K562 (cell line): ENCODE measurements around the gene PREX1. TPM values are rescaled to one million over a fixed set of nuclear protein-coding genes. Genes with fewer than 3 reads are reported as not detected.

Experiments used
- ATAC-seq: fragments of 200-7000 bp; cut with Tn5 transposase; 3 replicates; pipeline ENCODE4 v1.9.1; 2020; ENCODE audit warnings: moderate library complexity
- BruUV-seq: library from RNA; stranded (reverse); fragments of 400-500 nt; replicated peaks from 2 replicates; lab custom pipeline; 2021; lab: Mats Ljungman, UMichigan
- CTCF ChIA-PET: fragments of 300-600 bp; formaldehyde crosslinking; extraction: SDS; loops from one replicate; lab custom pipeline; 2021; ENCODE audit warnings: low intra/inter-chr PET ratio; lab: Yijun Ruan, JAX
- POLR2A ChIA-PET: fragments of 300-600, 350-650 bp; sonication (Branson Sonifier 250); formaldehyde crosslinking; extraction: SDS; loops from one replicate; lab custom pipeline; 2021; ENCODE audit warnings: antibody characterized with exemption, inconsistent platforms; lab: Yijun Ruan, JAX
- DNase-seq, 4 experiments: peaks; one replicate each; pipeline versions ENCODE4 v3.0.0 to v3.0.0-alpha.2; 2011 to 2018; ENCODE audit warnings: low spot score in 3 of 4, mixed read lengths in 3 of 4; ENCODE audit errors: extremely low read depth in 1 of 4
- FAIRE-seq: peaks from 2 replicates; lab custom pipeline; 2011; peaks lifted over from hg19 to GRCh38; lab: Jason Lieb, UNC
- H2AFZ ChIP-seq: 2 replicates; pipeline ENCODE4 v1.6.0; 2011; ENCODE audit warnings: low read depth, low read length, control low read depth, inconsistent platforms
- H3K27ac ChIP-seq: fragments of 200-600 bp; 3 replicates; pipeline ENCODE4 v1.8.0; 2011; ENCODE audit warnings: low read depth, mild to moderate bottlenecking, control low read depth, inconsistent platforms, low read length, moderate library complexity, mixed read lengths; ENCODE audit errors: extremely low read depth
- H3K27me3 ChIP-seq, 2 experiments: fragments of 300-600 bp in 1 of 2; 2 replicates in 1 of 2; 3 replicates in 1 of 2; pipeline versions ENCODE4 v1.6.0 to v1.8.0; 2011; ENCODE audit warnings: inconsistent platforms in 2 of 2, low read length in 2 of 2, mild to moderate bottlenecking in 1 of 2, mixed read lengths in 1 of 2, moderate library complexity in 1 of 2; ENCODE audit not compliant: control insufficient read depth in 2 of 2, insufficient read depth in 2 of 2
- H3K36me3 ChIP-seq: fragments of 300-600 bp; 3 replicates; pipeline ENCODE4 v1.8.0; 2011; ENCODE audit warnings: mild to moderate bottlenecking, low read length, inconsistent platforms; ENCODE audit not compliant: control insufficient read depth, insufficient read depth
- H3K4me1 ChIP-seq, 2 experiments: fragments of 200-600 bp in 1 of 2; replicated peaks in 1 of 2; 2 replicates in 1 of 2; 3 replicates in 1 of 2; pipeline versions ENCODE4 v1.5.1 to v1.8.0; 2011; ENCODE audit warnings: inconsistent platforms in 2 of 2, low read length in 2 of 2, mild to moderate bottlenecking in 1 of 2, mixed read lengths in 1 of 2, moderate library complexity in 1 of 2; ENCODE audit not compliant: control insufficient read depth in 2 of 2, insufficient read depth in 2 of 2
- H3K4me2 ChIP-seq: 2 replicates; pipeline ENCODE4 v1.6.1; 2011; ENCODE audit warnings: low read length, control low read depth, inconsistent platforms, mixed read lengths; ENCODE audit not compliant: insufficient read depth
- H3K4me3 ChIP-seq: fragments of 200-600 bp; sonication (generic), shearing (Covaris generic); 2 replicates; pipeline ENCODE4 v1.5.1; 2016; ENCODE audit warnings: control low read depth, inconsistent platforms
- H3K79me2 ChIP-seq: fragments of 200-600 bp; 3 replicates; pipeline ENCODE4 v1.8.0; 2011; ENCODE audit warnings: low read length, inconsistent platforms; ENCODE audit not compliant: control insufficient read depth, insufficient read depth
- H3K9ac ChIP-seq, 2 experiments: 2 replicates each; pipeline versions ENCODE4 v1.6.0 to v1.6.1; 2011; ENCODE audit warnings: low read depth in 2 of 2, low read length in 2 of 2, control low read depth in 1 of 2, inconsistent platforms in 1 of 2, mild to moderate bottlenecking in 1 of 2, mixed read lengths in 1 of 2; ENCODE audit not compliant: insufficient read depth in 1 of 2
- H3K9me1 ChIP-seq: one replicate; pipeline ENCODE4 v1.6.0; 2011; ENCODE audit warnings: inconsistent platforms, mild to moderate bottlenecking, low read length, moderate library complexity; ENCODE audit not compliant: control insufficient read depth, insufficient read depth
- H3K9me3 ChIP-seq: replicated peaks from 2 replicates; pipeline ENCODE4 v1.5.1; 2011; ENCODE audit warnings: low read depth, low read length, inconsistent platforms; ENCODE audit not compliant: control insufficient read depth, insufficient read depth
- H4K20me1 ChIP-seq: replicated peaks from 2 replicates; pipeline ENCODE4 v1.6.1; 2011; ENCODE audit warnings: low read length, inconsistent platforms, mixed read lengths; ENCODE audit not compliant: control insufficient read depth, insufficient read depth
- ATF1 ChIP-seq, 2 experiments: fragments of 450-650 bp in 1 of 2; IDR thresholded peaks; 2 replicates each; pipeline ENCODE4 v1.6.1; 2016; ENCODE audit warnings: missing compliant biosample characterization in 1 of 2, missing genetic modification characterization in 1 of 2
- ATF7 ChIP-seq: fragments of 450-650 bp; IDR thresholded peaks from 2 replicates; pipeline ENCODE4 v1.7.1; 2014; ENCODE audit warnings: mild to moderate bottlenecking, moderate library complexity
- EHMT2 ChIP-seq: fragments of 450-650 bp; IDR thresholded peaks from 2 replicates; pipeline ENCODE4 v1.6.1; 2018; ENCODE audit warnings: antibody characterized with exemption
- FOXA1 ChIP-seq: fragments of 450-650 bp; IDR thresholded peaks from 2 replicates; pipeline ENCODE4 v1.6.1; 2016; ENCODE audit warnings: mild to moderate bottlenecking, borderline replicate concordance
- HIVEP1 ChIP-seq: fragments of 250-450 bp; sonication (Bioruptor Pico); IDR thresholded peaks from 2 replicates; pipeline ENCODE4 v1.4.0; 2020; ENCODE audit warnings: mild to moderate bottlenecking
- MYC ChIP-seq, 2 experiments: fragments of 250-450 bp in 1 of 2; sonication (Bioruptor Pico) in 1 of 2; IDR thresholded peaks; 2 replicates each; pipeline versions ENCODE4 v1.5.1 to v1.6.1; 2012 to 2021; ENCODE audit warnings: low read depth in 2 of 2, borderline replicate concordance in 1 of 2, improper control_type of control experiment in 1 of 2, low read length in 1 of 2, mild to moderate bottlenecking in 1 of 2, moderate library complexity in 1 of 2
- RBM25 ChIP-seq: fragments of 200-400 bp; formaldehyde crosslinking; IDR thresholded peaks from 2 replicates; pipeline ENCODE4 v1.6.1; 2018; ENCODE audit warnings: low read length, low read depth, moderate library complexity; ENCODE audit not compliant: severe bottlenecking
- ZFP36 ChIP-seq: fragments of 150-350 bp; IDR thresholded peaks from 2 replicates; pipeline ENCODE4 v1.6.1; 2018; ENCODE audit warnings: low read length, low read depth; ENCODE audit not compliant: partially characterized antibody
- ZFX ChIP-seq: sonication (generic); formaldehyde crosslinking; IDR thresholded peaks from 2 replicates; pipeline ENCODE4 v1.8.0; 2022; ENCODE audit warnings: mild to moderate bottlenecking, missing genetic modification reagents, moderate library complexity
- WGBS: fragments of 100-300 bp; shearing (Covaris generic); methylation state at CpG from one replicate; pipeline ENCODE4 v1.1.6; 2016; ENCODE audit warnings: low coverage, mixed read lengths; ENCODE audit not compliant: insufficient coverage; ENCODE audit errors: missing lambda C conversion rate; 5-methylcytosine and 5-hydroxymethylcytosine counted together
- in situ Hi-C: fragments of 300-500 bp; cut with MboI; formaldehyde crosslinking; loops from 4 replicates; pipeline ENCODE4 v1.15.0; 2018; ENCODE audit warnings: inconsistent platforms, mixed read lengths
- intact Hi-C: fragments of 100-400 bp; cut with micrococcal nuclease; formaldehyde crosslinking; loops from 2 replicates; pipeline ENCODE4 v1.14.2; 2022
- polyA plus RNA-seq, 8 experiments: library from polyadenylated mRNA; depleted of rRNA in 4 of 8; stranded (reverse) in 5 of 8; unstranded in 3 of 8; fragments of >200 nt; fragmentation: Nextera tagmentation in 2 of 8; fragmentation: Illumina TruSeq in 1 of 8; extraction: Ambion mirVana in 2 of 8; extraction: Trizol in 1 of 8; gene quantifications; 2 replicates each; pipeline versions ENCODE4 v1.2.1 to v1.2.3, GENCODE V29; 2011 to 2014; ENCODE audit warnings: inconsistent platforms in 1 of 8, missing spikeins in 1 of 8
- total RNA-seq, 7 experiments: library from RNA; depleted of rRNA in 6 of 7; stranded (reverse); fragments of >200 nt in 6 of 7; fragmentation: Illumina TruSeq in 2 of 7; extraction: Trizol in 2 of 7; gene quantifications; 2 replicates each; pipeline versions ENCODE4 v1.2.1 to v1.2.3, GENCODE V29; 2011 to 2021; ENCODE audit warnings: low replicate concordance in 1 of 7
- TF ChIP-seq, protein P1 (sequence below): sonication (generic); formaldehyde crosslinking; IDR thresholded peaks from 2 replicates; pipeline ENCODE4 v1.9.0; 2022; ENCODE audit warnings: mild to moderate bottlenecking, missing genetic modification reagents
- TF ChIP-seq, protein P2 (sequence below): fragments of 450-650 bp; IDR thresholded peaks from 2 replicates; pipeline ENCODE4 v1.6.1; 2017; ENCODE audit warnings: antibody characterized with exemption, mild to moderate bottlenecking

Gene PREX1
- total and polyA plus RNA-seq, 9 of the 15 experiments (the other 6 are each of a cell fraction or from before 2014, with no cell fraction given), result 0.37 to 10.4 (median 4.8) TPM

DNA sequence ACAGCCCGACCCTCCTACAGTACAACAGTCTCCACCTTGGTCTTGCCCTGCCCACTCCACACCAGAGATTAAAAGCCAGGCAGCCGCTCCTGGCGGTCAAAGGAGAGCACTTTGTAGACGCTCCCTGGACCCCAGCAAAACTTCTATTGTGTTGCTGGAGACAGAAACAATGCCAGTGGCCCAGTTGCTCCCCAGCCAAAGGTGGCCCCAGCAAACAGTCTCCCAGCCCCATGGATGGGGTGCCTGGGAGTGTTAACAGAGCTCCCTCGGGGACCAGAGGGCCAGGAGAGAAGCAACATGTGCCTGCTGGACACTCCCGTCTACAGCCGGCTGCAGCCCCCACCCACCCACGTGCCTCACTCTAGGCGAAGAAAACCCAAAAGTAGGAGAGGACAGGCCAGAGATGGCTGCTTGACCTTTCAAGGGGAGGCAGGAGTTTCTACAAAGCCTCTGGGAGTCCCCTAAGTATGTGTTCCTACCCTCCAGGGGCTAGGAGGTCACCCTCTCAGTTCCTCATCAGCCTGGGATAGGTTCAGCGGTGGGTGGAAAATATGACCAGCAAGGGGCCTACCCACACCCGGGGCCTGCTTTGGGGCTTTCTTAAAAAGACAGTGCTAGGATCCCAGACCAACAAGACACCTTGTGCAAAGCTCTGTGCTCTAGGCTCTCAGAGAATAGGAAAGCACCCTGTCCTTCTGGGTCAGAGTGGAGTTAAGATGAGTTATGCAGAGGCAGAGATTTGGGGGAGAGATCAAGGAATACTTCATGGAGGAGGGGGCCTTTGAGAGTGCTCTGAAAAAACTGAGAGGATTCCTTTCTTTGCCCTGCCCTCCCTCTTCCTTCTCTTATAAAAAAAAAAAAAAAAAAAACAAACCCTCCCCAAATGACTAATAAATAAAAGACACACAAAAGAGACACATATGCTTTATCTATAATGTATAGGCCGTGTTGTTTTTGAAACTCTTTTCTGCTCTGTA, 19.0 kb upstream of the PREX1 start:
- CTCF ChIA-PET, result no interaction called here
- TF ChIP-seq MYC (IDR thresholded peaks at IDR 0.05; ENCODE audit: low read depth, low read length) (peak; percentile 49), MYC (CRISPR knock-in tag; IDR thresholded peaks at IDR 0.05; ENCODE audit: borderline replicate concordance, low read depth) (no peak), ATF7 (no peak), HIVEP1 (CRISPR knock-in tag) (no peak), EHMT2 (no peak), FOXA1 (no peak), RBM25 (peak; percentile 60), ATF1 (CRISPR knock-in tag; IDR thresholded peaks at IDR 0.05) (no peak), ATF1 (tag; IDR thresholded peaks at IDR 0.05) (0 out of 2 replicates have a peak, but pooled peaks have one; percentile 25), ZFP36 (peak; percentile 93), ZFX (CRISPR knock-in tag) (peak; percentile 29; the same call in 1 of the 2 replicates)
- TF ChIP-seq, protein P1, sequence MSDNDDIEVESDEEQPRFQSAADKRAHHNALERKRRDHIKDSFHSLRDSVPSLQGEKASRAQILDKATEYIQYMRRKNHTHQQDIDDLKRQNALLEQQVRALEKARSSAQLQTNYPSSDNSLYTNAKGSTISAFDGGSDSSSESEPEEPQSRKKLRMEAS (CRISPR knock-in tag), result peak; percentile 17; the same call in 1 of the 2 replicates
- TF ChIP-seq, protein P2, sequence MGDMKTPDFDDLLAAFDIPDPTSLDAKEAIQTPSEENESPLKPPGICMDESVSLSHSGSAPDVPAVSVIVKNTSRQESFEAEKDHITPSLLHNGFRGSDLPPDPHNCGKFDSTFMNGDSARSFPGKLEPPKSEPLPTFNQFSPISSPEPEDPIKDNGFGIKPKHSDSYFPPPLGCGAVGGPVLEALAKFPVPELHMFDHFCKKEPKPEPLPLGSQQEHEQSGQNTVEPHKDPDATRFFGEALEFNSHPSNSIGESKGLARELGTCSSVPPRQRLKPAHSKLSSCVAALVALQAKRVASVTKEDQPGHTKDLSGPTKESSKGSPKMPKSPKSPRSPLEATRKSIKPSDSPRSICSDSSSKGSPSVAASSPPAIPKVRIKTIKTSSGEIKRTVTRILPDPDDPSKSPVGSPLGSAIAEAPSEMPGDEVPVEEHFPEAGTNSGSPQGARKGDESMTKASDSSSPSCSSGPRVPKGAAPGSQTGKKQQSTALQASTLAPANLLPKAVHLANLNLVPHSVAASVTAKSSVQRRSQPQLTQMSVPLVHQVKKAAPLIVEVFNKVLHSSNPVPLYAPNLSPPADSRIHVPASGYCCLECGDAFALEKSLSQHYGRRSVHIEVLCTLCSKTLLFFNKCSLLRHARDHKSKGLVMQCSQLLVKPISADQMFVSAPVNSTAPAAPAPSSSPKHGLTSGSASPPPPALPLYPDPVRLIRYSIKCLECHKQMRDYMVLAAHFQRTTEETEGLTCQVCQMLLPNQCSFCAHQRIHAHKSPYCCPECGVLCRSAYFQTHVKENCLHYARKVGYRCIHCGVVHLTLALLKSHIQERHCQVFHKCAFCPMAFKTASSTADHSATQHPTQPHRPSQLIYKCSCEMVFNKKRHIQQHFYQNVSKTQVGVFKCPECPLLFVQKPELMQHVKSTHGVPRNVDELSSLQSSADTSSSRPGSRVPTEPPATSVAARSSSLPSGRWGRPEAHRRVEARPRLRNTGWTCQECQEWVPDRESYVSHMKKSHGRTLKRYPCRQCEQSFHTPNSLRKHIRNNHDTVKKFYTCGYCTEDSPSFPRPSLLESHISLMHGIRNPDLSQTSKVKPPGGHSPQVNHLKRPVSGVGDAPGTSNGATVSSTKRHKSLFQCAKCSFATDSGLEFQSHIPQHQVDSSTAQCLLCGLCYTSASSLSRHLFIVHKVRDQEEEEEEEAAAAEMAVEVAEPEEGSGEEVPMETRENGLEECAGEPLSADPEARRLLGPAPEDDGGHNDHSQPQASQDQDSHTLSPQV, result 0 out of 2 replicates have a peak, but pooled peaks have one; percentile 24

More for the DNA sequence above, 19.0 kb upstream of the PREX1 start:
- BruUV-seq, result TSS peak; percentile 52
- Histone ChIP-seq H3K4me2 (peak overlapping the region; percentile 2; the same call in 1 of the 2 replicates), H4K20me1 (no peaks in the 10 kb centered on the region), H3K9me1 (no peaks in the 10 kb centered on the region), H3K4me1 (peaks cover 8 to 18% of the 10 kb centered on the region in 2 experiments; a peak in 4 of 5 replicates), H3K36me3 (peaks cover 2% of the 10 kb centered on the region; the same call in 1 of the 3 replicates), H3K79me2 (no peaks in the 10 kb centered on the region), H3K4me3 (no peak overlapping the region), H3K27me3 (no peaks in the 10 kb centered on the region), H3K9ac (peak overlapping the region in 1 of 2 experiments; percentile 81; a peak in 2 of 4 replicates), H2AFZ (peak overlapping the region; percentile 79), H3K9me3 (no peaks in the 10 kb centered on the region), H3K27ac (no peak overlapping the region)
- DNase-seq (peak in 2 of 4 experiments; percentile 26 to 46), ATAC-seq (peak; percentile 76), FAIRE-seq (no peak)
- POLR2A ChIA-PET, result no interaction called here
- intact Hi-C loops, result no loop called here
- in situ Hi-C loops, result no loop called here
- 13% methylated on average over 12 of the region's 12 CpGs for WGBS
